Measurements from ENCODE around the gene GPR158.

- TF ChIP-seq CTCF (conservative IDR thresholded peaks at IDR 0.05; ENCODE audit: low read length) (no peak), EZH2phosphoT487 (IDR thresholded peaks at IDR 0.05; ENCODE audit: borderline replicate concordance, low read depth, low read length) (no peak)
Observed at GRCh38 chr10:25162391-25162790, 12.4 kb upstream of the GPR158 start.

Measured in OCI-LY7 (cell line).